Measurements from ENCODE around the gene TBL1X.
A peak's percentile ranks its signal among the peaks of the same experiment; 100 is the strongest.

Gene TBL1X

DNA sequence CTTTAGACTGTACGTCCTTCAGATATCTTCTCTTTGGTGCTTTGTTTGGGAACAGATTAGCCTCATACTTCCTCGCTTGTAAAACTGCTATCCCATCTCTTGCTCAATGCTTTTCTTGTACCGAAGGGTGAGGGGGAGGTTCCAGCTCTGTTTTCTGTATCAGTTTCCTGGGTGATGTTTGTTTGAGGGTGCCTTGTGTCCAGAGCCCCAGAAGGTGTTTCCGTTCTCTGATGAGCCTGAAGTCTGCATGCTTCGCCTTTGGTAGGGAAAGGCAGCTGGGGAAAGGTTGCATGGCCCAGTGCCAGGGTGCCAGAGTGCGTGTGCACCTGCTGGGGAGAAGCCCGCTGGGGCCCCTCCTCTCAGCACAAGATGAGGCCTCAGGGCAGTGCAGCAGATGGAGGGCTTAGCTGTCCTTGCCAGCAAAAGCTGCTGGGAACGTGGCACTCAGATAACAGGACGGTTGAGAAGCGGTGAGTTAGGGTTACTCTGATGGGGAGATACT lies 73.7 kb downstream of the TBL1X start:
- FAIRE-seq: no peak

DNA sequence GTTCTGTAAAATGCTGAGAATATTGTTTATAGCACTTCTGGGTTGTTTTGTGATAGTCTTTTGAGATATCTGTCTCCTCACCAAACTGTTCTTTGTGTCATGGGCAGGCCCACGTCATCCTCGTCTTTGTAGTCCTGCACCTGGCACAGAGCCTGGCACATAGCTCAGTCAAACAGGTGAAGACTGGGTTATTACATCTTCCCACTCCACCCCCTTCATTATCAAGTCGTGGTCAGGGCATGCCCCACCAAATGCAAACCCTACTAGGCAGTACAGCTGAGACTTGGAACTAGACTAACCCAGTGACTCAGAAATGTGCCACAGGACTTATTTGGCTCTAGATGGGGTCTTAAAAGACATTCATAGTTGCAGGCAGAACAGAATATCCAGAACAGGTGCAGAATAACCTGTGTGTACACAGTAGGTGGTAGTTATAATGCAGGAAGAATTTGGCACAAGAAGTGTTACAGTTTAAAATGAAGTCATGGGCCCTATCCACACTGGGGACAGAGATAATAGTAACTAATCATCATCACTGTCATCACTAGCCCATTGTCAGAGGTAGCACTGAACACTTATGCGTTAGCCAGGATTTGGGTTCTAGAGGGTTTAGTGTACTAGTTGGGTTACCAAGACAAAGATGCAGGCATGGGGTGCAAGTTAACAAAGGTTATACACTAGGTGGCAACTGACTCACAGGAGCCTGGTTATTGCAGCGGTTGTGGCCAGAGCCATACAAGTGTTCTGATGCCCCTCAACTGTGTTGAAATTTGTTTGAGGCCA lies 74.9 kb downstream of the TBL1X start:
- FAIRE-seq: no peak

DNA sequence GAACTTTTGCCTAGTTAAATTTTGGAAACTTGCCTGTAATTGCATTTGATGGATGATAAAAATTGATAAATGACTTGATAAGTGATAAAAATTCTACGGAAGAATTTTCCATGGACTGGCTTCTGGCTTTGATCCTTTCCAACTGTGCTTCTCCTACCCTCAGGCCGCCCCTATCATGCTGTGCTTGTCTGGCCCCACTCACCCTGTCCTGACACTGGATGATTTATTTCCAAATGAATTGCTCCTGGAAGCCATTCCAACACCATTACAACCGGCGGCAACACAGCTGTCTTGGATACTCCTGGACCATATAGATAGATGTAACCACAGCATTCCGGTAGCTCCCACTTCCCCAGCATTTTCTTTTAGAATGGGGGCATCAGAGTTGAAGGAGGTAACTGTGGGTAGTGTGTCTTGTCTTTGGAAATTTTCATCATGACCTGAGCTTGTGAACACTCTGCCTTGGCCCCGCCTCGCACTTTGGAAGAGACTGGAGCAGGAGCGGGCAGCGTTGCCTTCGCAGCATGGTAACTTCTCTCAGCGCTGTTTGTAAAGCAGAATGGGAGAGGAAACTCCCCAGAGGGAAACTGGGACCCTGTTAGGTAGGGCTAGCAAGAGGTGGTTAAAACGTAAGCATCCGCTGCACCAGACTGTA lies 77.4 kb downstream of the TBL1X start:
- FAIRE-seq: no peak

DNA sequence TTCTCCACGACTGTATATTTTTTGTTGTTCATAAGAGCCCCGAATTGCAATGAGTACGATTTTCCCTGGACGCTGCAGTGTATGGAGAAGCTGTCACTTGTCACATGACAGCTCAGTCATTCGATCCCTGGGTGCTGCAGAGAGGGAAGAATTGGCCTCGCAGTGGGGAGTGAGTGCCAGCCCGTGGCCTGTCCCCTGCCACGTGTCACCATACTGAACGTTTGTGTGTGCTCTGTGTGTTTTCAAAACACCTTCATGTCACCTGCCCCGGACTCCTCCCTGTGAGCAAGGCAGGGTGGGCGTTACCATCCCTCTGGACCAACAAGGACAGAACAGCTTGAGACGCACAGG lies 77.9 kb downstream of the TBL1X start:
- FAIRE-seq: no peak

DNA sequence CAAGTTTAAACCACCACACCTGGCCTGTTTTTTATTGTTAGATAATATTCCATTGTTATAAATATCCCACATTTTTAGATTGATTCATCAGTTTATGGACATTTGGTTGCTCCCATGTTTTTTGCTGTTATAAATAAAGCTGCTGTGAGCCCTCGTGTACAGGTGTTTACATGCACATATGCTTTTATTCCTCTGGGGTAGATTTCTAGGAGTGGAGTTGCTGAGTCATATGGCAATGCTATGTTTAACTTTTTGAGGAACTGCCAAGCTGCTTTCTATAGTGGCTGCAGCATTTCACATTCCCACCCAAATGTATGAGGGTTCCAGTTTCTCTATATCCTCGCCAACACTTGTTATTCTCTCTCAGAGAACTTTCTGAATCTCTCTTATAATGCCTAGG lies 90.5 kb downstream of the TBL1X start:
- no peak for FAIRE-seq

DNA sequence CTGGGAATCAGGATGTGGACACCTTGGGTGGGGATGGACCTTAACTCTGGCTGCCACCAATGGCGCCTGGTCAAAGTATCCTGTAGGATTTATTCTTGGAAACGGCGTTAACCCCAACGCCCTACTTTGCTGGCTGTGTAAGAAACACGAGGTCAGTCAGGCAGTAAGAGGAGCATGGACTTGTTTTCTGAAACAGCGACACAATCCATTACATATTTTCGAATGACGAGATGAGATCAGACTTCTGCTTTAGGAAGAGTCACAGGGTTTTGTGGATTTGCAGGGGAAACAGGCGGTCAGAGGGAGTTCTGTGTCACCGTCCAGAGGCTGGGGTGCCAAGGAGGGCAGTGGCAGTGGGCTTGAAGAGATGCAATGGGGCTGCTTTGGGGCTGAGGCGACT lies 92.2 kb downstream of the TBL1X start:
- no peak for FAIRE-seq

DNA sequence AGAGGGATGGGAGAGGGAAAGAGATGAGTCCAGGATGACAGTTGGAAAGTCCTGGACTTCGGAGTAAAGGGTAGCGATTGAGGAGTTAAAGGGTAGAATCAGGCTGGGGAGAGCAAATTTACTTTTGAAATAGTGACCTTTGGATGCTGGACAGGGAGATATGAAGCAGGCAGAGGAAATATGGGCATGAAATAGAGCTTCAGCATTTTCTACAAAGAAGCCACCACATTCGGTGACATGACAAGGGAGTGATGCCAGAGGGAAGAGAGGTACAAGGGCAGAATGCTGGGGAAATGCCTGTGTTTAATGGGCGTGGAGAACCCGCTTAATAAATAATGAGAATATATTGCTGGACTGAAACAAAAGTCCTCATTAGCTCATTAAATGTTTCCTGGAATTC lies 92.7 kb downstream of the TBL1X start:
- no peak for FAIRE-seq

DNA sequence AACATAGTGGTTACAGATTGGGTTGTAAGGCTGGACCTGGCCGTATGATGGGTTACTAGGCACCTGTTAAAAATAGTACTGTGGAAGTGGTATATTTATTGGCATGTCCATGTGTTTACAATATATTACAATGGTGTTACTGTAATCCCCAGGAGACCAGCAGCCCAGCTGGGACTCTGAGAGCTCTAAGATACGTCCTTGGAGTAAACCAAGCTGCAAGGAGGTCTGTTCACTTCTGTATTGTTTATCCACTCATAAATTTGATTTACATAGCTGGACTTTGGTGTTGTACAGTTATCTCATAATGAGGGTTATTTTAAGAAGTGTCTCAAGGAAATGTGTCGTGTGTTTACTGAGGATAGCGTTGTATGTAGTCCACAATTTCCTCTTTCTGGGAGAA lies 93.8 kb downstream of the TBL1X start:
- no peak for FAIRE-seq

DNA sequence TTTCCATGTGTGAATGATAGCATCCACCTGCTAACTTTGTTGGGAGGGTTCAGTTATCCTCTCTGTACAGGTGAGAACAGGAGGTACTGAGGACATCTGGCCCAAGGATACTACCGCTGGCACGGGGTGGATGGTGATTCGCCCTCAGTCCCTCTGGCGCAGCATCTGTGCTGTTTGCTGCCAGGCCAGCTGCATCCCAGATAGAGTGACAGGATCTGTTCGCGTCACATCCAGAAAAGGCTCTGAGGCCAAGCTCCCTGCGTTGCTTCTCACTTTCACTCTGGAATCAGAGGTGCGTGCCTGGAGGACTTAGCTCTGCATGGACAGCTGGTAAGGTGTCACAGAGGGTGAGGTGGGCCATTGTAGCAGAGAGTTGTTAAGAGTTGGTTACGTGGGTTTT lies 95.4 kb downstream of the TBL1X start:
- FAIRE-seq: no peak

DNA sequence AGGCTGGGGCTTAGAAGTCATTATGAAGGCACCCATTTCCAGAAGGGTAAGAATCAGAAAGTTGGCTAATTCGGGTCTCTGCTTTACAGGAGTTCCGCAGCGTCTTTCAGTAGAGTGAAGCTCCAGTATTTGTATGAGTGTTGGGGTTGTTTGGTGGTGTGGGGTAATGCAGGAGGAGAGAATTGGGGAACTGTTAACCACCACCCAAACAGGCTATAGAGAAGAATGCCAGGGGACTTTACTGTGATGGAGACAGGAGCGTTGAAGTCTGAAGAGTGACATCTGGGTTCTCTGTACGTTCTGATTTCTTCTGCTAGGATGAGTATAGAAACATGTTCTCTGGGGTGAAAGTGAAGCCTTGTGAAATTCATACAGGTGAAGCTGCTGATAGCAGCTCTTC lies 96.3 kb downstream of the TBL1X start:
- no peak for FAIRE-seq

DNA sequence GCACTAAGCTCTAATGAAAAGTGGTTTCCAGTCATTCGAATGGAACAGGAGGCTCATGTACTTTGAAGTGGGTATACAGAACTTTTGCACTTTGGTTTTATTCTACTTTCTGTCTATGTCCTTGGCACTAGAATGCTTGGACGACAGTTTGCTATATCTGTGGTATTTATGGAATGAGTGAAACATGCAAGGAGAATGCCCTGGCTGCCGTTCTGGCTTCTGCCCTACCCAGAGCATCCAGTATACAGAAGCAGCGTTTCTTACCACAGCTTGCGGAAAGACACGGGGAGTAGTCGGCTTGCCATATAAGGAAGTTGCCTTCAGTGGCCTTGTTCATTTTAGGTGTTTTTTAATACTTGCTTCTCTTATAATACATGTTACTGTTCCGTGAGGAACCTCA lies 98.0 kb downstream of the TBL1X start:
- no peak for FAIRE-seq

DNA sequence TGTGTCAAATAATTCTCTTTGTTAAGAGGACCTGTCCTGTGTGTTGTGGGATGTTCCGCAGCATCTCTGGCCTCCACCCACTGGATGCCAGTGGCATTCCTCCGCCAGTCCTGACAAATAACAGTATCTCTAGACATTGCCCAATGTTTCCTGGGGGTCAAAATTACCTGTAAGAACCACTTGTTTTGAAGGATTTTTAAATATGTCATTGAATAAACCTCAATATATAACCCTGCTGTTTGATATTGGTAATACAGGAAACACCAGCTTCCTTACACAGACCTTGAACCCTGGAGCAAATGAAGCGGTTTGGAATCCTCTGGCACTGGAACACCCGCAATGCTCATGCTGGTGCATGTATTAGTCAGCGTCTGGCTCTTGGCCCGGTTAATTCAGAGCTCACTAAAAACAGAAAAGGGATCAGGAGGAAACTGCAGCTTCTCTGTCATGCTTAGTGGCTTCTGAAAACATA lies 101.3 kb downstream of the TBL1X start:
- FAIRE-seq: peak; percentile 95

DNA sequence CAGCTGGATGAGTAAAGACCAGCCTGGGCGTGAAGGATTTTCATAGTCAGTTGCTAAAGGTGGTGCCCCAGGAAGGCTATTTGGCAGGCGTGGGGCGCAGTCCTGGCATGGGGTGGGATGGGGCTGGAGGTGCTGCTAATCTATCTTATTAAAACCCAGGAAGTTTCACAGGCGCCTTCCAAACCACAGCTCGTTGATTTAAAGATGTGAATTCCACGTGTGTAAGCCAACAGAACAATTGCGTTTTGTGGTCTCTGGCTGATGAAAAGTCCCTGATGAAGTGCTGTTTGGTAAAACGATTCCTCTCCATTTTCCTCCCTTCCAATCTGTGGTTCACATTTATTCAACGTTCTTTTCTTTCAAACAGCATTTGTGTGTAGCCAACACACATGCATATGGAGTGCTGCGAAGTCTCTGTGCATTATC lies 105.0 kb downstream of the TBL1X start:
- FAIRE-seq: no peak

DNA sequence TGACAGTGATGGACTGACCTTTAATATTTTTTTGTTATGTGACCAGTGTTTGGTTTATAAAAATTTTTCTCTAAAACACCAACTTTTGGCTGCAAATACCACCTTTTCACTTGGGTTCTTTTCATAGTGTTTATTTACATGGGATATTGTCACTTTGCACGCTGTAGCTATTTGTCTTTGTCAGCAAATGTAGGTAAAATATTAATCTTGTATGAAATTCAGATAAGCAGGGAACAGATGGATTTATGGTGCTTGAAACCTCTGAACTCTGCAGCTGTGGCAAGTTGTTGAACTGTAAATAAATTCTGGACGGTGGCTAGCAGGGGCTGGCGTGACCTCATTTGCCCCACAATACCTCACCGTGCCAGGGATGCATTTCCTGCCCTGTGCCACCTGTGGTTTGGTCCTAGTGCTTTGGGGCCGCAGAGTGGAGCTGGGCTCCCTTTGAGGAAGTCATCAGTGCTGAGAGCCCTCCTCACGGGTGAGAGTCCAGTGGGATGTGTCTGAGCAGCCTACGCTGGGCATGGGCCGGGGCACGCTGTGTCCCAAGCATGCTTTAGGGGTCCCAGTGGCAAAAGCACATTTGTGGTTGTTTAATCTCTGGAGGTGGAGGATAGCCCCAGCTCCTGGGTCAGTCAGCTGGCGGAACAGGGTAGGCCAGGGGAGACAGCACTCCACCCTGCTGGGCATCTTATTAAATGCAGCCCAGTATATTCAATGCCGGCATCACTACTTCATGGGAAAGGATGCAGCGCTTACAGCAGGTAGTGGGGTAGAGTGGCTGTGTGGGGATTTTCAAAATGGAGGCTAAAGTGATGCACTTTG lies 108.6 kb downstream of the TBL1X start:
- no peak for FAIRE-seq

DNA sequence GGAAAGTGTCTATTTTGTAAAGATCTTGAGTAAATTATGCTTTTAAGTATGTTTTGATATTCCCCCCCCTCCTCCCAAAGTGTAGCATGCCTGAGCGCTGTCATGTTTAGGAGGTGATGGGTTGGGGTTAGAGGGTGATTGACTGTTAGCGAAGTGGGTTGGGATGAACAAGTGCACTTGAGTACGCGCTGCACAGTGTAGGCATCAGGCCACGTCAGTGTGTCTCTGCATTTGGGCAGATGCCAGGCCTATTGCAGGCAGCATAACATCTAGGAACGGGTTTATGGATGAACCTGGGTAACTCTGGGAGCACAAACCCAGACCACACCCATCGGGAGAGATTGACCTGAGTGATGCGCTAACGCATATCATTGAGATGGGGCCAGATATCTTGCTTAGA lies 111.2 kb downstream of the TBL1X start:
- FAIRE-seq: no peak

DNA sequence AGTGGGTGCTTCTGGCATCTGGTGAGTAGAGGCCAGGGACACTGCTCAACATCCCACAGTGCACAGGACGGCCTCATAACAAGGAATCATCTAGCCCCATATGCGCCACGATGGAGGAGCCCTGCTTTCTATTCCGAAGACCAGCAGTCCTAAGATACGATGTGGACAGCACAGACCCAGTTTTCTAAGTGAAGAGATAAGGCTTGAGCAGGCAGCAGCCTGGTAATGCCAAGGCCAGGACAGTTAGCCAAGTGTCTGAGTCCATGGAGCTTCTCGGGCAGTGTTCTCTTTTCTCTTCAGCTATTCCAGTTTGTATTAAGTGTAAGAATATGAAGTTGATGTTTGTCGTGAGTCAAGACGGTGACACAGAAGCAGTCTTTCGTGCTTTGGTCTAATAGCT lies 112.7 kb downstream of the TBL1X start:
- no peak for FAIRE-seq

DNA sequence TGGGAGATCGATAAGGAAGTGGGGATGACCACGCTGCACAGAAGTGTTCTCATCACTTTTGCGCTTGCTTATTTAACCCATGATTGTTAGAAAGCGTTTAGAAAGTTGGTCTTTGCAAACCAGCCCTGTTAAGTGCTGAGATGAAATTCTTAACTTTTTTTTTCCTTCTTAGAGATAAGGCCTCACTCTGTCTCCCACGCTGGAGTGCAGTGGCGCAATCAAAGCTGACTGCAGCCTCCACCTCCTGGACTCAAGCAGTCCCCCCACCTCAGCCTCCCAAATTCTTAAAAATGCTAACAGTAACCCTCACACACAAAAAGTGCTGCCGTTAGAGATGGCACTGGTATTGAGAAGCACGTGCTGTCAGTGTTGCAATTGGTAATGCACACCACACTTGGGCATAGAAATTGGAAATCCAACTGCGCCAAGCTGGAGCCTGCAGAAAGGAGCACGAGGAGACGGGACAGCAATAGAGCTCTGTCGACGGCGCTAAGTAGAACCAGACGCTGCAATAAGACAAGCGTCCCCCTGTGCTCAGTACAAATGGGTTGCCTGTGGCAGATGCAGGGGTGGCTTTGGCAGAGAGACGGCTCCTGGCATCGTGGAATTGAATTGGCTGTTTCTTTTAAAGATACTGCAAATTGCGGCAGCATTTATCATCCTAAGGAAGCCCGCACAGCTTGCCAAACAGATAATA lies 113.4 kb downstream of the TBL1X start:
- FAIRE-seq: no peak

DNA sequence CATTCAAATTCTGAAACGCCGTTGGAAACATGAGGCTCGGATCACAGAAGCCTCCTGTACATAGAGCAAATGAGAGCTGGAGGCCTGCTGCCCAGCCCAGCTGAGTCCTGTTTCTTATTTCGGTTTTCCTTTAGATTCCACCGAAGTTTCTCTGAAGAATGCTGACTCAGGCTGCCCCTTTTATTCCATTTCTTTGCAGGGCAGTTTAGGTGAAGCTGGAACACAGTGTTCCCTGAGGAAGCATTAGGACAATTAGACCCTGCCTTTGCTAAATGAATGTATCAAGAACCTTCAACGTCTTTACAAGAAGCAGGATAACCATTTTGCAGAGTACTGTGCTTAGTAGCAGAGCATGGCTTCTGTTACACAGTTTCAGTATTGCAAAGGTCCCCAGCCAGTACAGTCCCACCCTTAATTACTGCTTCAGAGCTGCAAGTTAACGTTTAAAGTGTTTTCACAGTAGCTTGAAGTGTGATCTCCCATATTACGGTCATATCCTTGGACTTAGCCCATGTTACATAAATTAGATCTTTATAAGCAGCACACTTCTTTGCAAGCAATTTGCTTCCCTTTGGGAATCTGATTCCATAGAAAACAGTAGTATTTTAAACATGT lies 117.0 kb downstream of the TBL1X start:
- FAIRE-seq: no peak

DNA sequence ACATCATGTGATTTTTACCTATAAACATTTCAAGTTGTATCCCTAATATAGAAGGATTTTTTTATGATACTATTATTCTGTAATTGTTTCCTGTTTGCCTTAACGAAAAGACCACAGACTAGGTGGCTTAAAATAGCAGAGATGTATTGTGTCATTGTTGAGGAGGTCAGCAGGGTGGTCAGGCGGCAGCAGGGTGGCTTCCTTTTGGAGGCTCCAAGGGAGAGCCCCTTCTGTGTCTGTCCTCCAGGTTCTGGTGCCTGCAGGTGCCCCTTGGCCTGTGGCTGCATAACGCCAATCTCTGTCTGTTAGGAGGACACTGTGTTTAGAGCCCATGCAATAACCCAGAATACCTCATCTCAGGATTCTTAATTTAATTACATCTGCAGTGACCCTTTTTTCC lies 118.1 kb downstream of the TBL1X start:
- FAIRE-seq: no peak

DNA sequence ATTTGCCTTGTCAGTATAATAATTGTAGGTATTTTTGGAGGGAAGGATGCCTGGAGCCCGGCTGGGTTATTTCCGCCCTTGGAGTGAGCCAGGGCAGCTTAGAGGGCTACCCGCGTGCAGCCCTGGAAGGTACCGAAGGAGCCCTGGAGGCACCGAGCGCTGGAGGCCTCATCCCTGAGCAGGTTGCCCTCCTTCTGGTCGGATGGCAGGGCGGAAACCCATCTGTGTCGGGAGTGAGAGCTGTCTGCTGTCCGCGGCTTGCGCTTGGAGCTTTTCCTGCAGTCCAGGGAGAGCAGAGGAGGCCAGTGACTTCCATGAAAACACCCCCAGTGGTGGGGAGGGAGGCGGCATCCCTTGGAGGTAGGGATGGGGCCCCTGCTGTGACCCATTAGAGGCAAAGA lies 122.1 kb downstream of the TBL1X start:
- FAIRE-seq: no peak

DNA sequence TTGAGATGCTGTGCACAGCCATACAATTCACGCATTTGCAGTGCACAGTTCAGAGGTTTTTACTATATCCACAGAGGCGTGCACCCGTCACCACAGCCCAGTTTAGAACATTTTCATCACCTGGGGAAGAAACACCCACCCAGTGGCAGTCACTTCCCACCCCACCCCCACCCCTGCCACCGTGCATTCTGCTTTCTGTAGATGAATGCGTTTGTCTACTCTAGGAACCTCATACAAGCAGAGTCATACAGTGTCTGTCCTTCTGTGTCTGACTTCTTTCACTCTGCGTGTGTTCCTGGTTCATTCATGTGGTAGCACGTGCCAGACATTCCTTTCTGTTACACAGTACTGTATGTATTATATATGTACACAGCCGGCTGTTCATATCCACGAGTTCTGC lies 122.8 kb downstream of the TBL1X start:
- no peak for FAIRE-seq

DNA sequence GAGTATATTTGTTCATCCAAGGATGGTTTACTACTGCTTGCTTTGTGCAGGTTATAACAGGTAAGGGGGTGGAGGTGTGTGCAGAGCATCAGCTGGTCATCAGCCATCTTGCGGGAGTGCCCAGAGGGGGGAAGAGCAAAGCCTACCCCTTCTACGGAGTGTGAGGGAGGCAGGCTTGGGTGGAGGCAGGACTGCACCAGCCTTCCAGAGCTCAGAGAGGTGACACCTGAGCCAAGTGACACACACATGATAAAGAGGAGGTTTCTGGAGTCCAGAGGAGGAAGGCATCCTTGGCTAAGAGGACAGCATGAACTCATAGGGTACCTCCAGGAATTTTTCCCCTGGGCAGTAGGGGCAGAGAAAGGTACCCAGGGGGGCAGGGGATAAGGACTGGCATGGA lies 126.6 kb downstream of the TBL1X start:
- no peak for FAIRE-seq

DNA sequence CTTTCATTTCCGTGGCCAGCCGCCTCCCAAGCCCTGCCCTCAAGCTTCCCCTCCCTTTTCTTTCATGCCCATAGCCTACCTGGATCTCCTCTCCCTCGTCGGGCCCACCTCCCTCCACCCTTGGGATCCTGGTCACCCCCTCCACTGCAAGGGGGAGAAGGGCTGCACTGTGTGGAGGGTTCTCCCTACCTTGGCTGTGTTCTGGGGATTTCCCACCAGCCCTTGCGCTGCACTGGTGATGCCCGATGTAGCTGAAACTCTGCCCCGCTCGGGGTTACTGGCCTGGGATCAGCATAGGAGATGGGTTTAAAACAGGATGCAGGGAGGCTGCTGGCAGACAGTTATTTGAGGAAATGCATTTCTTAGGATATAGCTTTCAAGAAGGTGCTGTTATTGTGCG lies 128.9 kb downstream of the TBL1X start:
- FAIRE-seq: no peak

All from A204.1 (cell line).